Subcutaneous adipose tissue (tissue), 4 donors: ENCODE results near the gene C16orf95. TPM values are rescaled to one million over a fixed set of nuclear protein-coding genes. Genes with fewer than 3 reads are reported as not detected.

Experiments
- CTCF ChIP-seq: fragments of 450-650 bp; IDR thresholded peaks from one replicate; pipeline ENCODE4 v1.5.1; 2016; ENCODE audit warnings: low read depth, mild to moderate bottlenecking, control low read depth, antibody characterized with exemption, moderate library complexity
- total RNA-seq, 4 donors: library from RNA; depleted of rRNA; stranded (reverse); fragments of >200 nt; gene quantifications; one replicate each; pipeline ENCODE4 v1.1.0, GENCODE V29; 2016

C16orf95 gene
- total RNA-seq, 4 donors from 2014 or later = 1.3 to 6.2 (median 1.8) TPM

- TF ChIP-seq CTCF = no peak
These were observed 22.0 kb upstream of the C16orf95 start for GRCh38 chr16:87339086-87339723.

GRCh38 chr16:87338155-87338765 is 21.1 kb upstream of the C16orf95 start:
- no peak for TF ChIP-seq CTCF

- TF ChIP-seq CTCF = no peak
These were observed 20.1 kb upstream of the C16orf95 start for GRCh38 chr16:87337262-87337771.

- no peak for TF ChIP-seq CTCF
These were observed 19.4 kb upstream of the C16orf95 start for GRCh38 chr16:87336434-87337240.

- no peak for TF ChIP-seq CTCF
These were observed 18.6 kb upstream of the C16orf95 start for GRCh38 chr16:87335625-87336433.

GRCh38 chr16:87334651-87335624 is 17.7 kb upstream of the C16orf95 start:
- TF ChIP-seq CTCF = no peak
